ENCODE measurements around the gene LENG9.
"Not testable (repeated sequence)": the region's sequence is repeated elsewhere in the genome, so short reads cannot be mapped to it uniquely, and the experiment has no call there.

Gene LENG9

GRCh38 chr19:54458648-54459281, 4.8 kb downstream of the LENG9 start:
- DNase-seq, result no peak

DNA sequence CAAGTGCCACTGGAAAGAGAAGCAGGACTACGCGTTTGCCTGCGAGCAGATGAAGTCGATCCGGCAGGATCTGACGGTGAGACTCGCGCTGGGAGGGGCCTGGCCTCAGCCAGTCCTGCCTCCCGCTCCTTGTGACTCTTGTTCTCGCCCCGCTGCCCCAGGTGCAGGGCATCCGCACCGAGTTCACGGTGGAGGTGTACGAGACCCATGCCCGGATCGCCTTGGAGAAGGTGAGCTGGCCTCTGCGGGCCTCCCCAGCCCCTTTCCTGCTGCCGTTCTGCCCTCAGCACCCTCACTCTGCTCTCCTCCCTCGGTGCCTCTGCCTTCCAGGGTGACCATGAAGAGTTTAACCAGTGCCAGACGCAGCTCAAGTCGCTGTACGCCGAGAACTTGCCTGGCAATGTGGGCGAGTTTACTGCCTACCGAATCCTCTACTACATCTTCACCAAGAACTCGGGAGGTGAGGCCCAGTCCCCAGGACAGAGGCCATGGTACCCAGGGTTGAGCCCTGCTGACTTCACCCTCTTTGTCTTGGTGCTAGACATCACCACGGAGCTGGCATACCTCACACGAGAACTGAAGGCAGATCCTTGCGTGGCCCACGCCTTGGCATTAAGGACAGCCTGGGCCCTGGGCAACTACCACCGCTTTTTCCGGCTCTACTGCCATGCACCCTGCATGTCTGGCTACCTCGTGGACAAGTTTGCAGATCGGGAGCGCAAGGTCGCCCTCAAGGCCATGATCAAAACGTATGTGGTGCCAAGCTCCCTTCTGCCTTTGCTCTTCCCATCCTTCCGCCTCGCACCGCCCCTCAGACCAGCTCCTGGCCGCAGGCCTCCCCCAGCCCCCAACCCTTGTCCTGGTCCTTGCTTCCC, 5.6 kb downstream of the LENG9 start:
- DNase-seq, result no peak

- DNase-seq, result no peak
These were observed 6.9 kb downstream of the LENG9 start for GRCh38 chr19:54456423-54457373.

GRCh38 chr19:54455786-54456422, 7.7 kb downstream of the LENG9 start:
- DNase-seq, result no peak

DNA sequence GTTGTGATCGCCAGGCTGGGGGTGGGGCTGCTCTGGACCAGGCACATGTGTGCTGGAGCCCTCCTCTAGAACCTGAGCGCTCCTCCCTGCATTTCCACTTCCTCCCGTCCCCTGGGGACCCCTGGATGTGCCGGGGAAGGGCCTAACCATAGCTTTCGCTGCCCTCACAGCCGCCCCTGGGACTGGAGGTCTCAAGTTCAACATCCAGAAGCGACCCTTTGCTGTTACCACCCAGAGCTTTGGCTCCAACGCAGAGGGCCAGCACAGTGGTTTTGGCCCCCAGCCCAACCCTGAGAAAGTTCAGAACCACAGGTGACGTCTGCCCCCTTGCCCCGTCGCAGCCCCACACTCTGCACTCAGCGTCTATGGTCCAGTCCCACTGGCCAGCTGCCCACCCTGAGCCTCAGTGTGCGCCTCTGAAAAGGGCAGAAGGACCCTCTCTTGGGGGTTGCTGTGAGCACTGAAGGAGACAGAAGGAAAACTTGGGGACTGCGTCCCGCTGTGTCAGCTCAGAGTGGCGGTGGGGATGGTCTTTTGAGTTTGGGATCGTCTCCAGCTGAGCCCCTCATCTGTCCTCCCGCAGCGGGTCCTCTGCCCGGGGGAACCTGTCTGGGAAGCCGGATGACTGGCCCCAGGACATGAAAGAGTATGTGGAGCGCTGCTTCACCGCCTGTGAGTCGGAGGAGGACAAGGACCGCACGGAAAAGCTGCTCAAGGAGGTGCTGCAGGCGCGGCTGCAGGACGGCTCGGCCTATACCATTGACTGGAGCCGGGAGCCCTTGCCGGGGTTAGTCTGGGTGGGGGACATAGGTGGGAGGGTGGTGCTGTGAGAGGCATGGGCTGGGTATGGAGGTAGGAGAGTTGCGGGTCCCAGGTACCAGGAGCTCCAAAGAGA, 8.6 kb downstream of the LENG9 start:
- no peak for DNase-seq

DNA sequence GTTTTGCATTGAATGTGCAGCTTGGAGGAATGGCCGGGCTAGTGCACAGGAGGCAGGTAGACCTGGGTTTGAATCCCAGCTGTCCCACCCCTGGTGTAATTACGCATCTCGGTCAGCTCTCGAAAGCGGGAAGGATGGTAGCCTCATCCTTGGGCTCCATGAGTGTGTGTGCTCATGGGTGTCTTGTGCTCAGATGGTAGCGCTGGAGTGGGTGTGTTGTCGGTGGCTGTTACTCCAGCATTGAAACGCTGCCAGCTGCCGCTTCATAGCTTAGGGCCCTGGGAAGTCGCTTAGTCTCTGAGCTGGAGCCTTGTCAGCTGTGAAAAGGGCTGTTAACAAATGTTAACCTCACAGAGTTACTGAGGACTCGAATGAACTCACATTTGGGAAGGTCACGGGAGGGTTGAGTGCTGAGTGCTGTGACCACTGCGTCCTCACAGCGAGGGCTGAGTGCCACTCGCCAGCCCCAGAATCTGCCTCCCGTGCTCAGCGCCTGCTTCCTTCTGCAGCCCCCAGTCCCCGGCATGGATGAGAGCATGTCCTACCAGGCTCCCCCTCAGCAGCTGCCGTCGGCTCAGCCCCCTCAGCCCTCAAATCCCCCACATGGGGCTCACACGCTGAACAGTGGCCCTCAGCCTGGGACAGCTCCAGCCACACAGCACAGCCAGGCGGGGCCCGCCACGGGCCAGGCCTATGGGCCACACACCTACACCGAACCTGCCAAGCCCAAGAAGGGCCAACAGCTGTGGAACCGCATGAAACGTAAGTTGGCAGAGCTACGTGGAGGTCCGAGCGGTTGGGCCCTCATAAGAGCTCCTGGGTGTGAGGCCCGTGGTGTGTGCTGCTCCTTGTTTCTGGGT, 9.4 kb downstream of the LENG9 start:
- DNase-seq, result no peak

DNA sequence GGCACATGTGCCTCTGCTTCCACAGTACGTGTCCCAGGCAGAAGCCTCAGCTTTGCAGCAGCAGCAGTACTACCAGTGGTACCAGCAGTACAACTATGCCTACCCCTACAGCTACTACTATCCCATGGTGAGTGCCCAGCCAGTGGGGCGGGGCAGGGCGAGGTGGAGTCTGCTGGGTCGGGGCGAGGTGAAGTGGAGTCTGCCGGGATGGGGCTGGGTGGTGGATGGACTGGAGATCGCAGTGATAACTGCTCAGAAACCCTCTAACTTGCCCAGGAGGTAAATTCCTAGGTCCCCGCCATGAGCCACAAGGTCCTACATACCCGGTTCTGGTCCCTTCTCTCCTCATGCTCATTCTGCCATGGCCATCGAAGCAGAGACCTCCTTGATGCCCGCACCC, 11.0 kb downstream of the LENG9 start:
- no peak for DNase-seq

GRCh38 chr19:54451997-54452396, 11.6 kb downstream of the LENG9 start:
- no peak for DNase-seq

GRCh38 chr19:54451331-54451871, 12.2 kb downstream of the LENG9 start:
- no peak for DNase-seq

GRCh38 chr19:54449701-54450069, 13.9 kb downstream of the LENG9 start:
- no peak for DNase-seq

DNA sequence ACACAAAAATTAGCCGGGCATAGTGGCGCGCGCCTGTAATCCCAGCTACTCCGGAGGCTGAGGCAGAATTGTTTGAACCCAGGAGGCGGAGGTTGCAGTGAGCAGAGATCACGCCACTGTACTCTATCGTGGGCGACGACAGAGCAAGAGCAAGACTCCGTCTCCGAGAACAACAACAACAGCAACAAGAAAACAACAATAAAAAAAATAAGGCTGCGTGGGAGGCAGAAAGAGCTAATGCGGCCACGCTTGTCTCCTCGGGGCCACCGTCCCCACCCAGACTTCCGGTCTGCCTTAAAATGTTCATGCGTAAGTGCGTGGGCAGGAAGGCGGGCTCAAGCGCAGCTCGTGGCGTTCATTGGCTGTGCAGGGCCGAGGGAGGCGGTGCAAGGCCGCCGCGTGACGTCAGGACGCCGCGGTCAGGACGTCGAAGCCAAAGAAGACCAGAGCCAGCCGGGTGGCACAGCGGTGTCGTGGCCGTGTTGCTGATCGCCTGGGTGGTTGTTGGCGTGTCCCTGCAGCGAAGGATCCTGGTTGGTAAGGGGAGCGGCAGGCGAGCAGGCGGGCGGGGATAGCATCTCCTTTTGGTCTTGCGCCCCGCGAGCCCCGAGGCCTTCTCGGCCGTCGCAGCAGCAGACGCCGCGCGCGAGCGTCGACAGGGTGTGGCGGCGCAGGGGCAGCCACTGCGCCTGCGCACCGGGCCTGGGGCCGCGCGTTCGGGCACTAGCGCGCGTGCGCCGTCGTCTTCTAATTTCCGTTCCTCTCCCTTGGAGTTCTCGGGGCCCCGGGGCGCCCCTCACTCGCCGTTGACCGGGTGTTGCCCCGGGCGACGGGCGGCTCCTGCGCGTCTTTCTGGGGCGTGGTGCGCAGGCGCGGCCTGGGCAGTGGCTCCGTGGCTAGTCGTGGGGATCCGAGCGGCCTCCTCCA, 14.5 kb downstream of the LENG9 start, which contains the start of gene LENG8:
LENG8 (plus strand) TSS at position 426 of the 927 bp plus-strand sequence. CDS start 2,146 bp downstream, outside the sequence.
- peak; percentile 98 for DNase-seq

GRCh38 chr19:54448040-54448773, 15.4 kb downstream of the LENG9 start:
- DNase-seq, result peak; percentile 50

DNA sequence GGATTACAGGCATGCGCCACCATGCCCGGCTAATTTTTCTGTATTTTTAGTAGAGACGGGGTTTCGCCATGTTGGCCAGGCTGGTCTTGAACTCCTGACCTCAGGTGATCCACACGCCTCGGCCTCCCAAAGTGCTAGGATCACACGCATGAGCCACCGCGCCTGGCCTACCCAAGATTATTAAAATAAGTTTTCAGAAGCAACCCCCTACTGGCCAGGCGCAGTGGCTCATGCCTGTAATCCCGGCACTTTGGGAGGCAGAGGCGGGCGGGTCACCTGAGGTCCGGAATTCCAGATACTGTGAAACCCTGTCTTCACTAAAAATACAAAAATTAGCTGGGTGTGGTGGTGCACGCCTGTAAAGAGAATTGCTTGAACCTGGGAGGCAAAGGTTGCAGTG, 17.2 kb downstream of the LENG9 start:
- not testable (repeated sequence) for DNase-seq

DNA sequence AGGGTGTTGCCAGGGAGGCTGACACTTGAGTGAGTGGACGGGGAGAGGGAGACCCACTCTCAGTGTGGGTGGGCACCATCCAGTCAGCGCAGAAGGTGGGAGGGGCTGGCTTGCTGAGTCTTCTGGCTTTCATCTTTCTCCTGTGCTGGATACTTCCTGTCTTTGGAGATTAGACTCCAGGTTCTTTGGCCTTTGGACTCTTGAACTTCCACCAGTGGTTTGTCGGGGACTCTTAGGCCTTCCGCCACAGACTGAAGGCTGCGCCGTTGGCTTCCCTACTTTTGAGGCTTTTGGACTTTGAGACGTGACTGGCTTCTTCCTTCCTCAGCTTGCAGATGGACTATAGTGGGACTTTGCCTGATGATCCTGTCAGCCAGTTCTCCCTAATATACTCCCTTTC, 18.8 kb downstream of the LENG9 start:
- no peak for DNase-seq

GRCh38 chr19:54440641-54441040, 22.9 kb downstream of the LENG9 start:
- DNase-seq, result no peak

DNA sequence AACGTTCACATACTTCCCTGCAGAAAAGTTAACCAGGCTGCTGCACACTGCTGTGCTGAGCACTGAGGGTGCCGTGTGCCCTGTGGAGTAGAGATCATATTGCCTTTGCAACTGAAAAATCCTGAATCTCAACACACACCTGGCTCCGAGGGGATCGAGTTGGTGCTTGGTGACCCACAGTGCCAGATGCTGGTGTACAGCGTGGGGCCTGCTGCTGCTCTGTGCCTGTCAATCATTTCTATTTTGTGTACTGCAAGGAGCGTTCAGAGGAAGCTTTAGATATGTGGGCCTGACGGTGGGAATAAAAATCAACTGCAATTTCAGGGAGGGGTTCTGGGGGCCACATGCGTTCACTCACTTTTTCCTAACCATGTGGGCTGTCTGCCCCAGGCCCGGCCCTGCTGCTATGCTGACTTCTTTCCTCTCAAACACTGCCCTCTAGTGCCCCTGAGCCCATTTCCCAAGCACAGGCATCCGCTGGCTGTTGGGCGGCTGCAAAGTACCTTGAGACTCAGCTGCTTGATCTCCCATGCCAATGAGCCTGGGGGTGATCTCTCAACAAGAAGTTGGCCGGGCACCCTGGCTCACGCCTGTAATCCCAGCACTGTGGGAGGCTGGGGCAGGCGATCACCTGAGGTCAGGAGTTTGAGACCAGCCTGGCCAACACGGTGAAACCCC, 24.3 kb downstream of the LENG9 start:
- no peak for DNase-seq

- DNase-seq, result no peak
These were observed 26.8 kb downstream of the LENG9 start for GRCh38 chr19:54436628-54437252.

Data from CD4-positive, alpha-beta T cell treated with Interleukin-12 subunit alpha and Interleukin-12 subunit beta, for 1 hour (primary cell).